ENCODE measurements around the gene USP20. TPM values are rescaled to one million over a fixed set of nuclear protein-coding genes. Genes with fewer than 3 reads are reported as not detected.
"Not testable (repeated sequence)": the region's sequence is repeated elsewhere in the genome, so short reads cannot be mapped to it uniquely, and the experiment has no call there.

Gene USP20
- total and polyA plus RNA-seq, 2 donors (not counting 3 experiments of a cell fraction or from before 2014, with no cell fraction given): 13.4 to 25.9 TPM

GRCh38 chr9:129786481-129786880 lies 48.8 kb upstream of the USP20 start:
- BruUV-seq (replicated peaks): no TSS peak
- H3K36me3 ChIP-seq (ENCODE audit: control insufficient read depth in 2 of 2, extremely low read depth in 1 of 2, insufficient read depth in 2 of 2, low read length in 2 of 2): no peaks in the 10 kb centered on the region
- FAIRE-seq: no peak
- no peak overlapping the region for H3K4me2 ChIP-seq (ENCODE audit: insufficient read depth, low read length)
- H3K27me3 ChIP-seq (ENCODE audit: control insufficient read depth in 2 of 2, insufficient read depth in 2 of 2, low read length in 2 of 2): no peaks in the 10 kb centered on the region
- no peak overlapping the region for H2AFZ ChIP-seq (ENCODE audit: low read depth, low read length)
- CTCF ChIA-PET: interaction anchor here (0.6 to 8.2 kb wide), 3 partner anchors 10 to 60 kb away, joined by 3 to 127 read pairs (median 67); no protein-coding TSS in a partner anchor
- DNase-seq (ENCODE audit: low read depth, low spot score): no peak
- dilution Hi-C loops (cut with MboI; ENCODE audit: extremely low pct_ligation_motif_present, low sequenced_read_pairs): no loop called here
- no peak overlapping the region for H3K27ac ChIP-seq (ENCODE audit: insufficient read depth, low read depth, low read length)
- no peaks in the 10 kb centered on the region for H3K9me3 ChIP-seq (replicated peaks; ENCODE audit: control insufficient read depth, insufficient read depth, low read length)
- POLR2A ChIA-PET: no interaction called here
- H3K9ac ChIP-seq (replicated peaks; ENCODE audit: extremely low read depth, insufficient read depth, low read length): no peak overlapping the region
- H4K20me1 ChIP-seq (replicated peaks; ENCODE audit: control insufficient read depth, extremely low read depth, insufficient read depth, low read length): no peaks in the 10 kb centered on the region
- H3K4me1 ChIP-seq (ENCODE audit: control insufficient read depth, extremely low read depth, insufficient read depth, low read length): no peaks in the 10 kb centered on the region
- intact Hi-C loops (cut with micrococcal nuclease): no loop called here
- TF ChIP-seq GATA2 (IDR thresholded peaks at IDR 0.05; ENCODE audit: insufficient read depth, insufficient read length, low read depth, low read length): no peak
- no peaks in the 10 kb centered on the region for H3K9me1 ChIP-seq (replicated peaks; ENCODE audit: control insufficient read depth, extremely low read depth, insufficient read depth, low read length)
- H3K79me2 ChIP-seq (ENCODE audit: control insufficient read depth, insufficient read depth, low read length): no peaks in the 10 kb centered on the region
- H3K4me3 ChIP-seq (replicated peaks in 1 of 3; ENCODE audit: insufficient read depth in 1 of 3, low read depth in 1 of 3, low read length in 3 of 3): no peak overlapping the region

GRCh38 chr9:129794549-129794948 lies 40.7 kb upstream of the USP20 start:
- no peaks in the 10 kb centered on the region for H4K20me1 ChIP-seq (replicated peaks; ENCODE audit: control insufficient read depth, extremely low read depth, insufficient read depth, low read length)
- H3K9me3 ChIP-seq (replicated peaks; ENCODE audit: control insufficient read depth, insufficient read depth, low read length): no peaks in the 10 kb centered on the region
- H3K4me3 ChIP-seq (replicated peaks in 1 of 3; ENCODE audit: insufficient read depth in 1 of 3, low read depth in 1 of 3, low read length in 3 of 3): no peak overlapping the region
- H3K4me1 ChIP-seq (ENCODE audit: control insufficient read depth, extremely low read depth, insufficient read depth, low read length): no peaks in the 10 kb centered on the region
- dilution Hi-C loops (cut with MboI; ENCODE audit: extremely low pct_ligation_motif_present, low sequenced_read_pairs): no loop called here
- FAIRE-seq (no peak), DNase-seq (ENCODE audit: low read depth, low spot score) (no peak)
- peaks cover 0 to 5% of the 10 kb centered on the region in 2 experiments for H3K27me3 ChIP-seq (ENCODE audit: control insufficient read depth in 2 of 2, insufficient read depth in 2 of 2, low read length in 2 of 2)
- no peaks in the 10 kb centered on the region for H3K9me1 ChIP-seq (replicated peaks; ENCODE audit: control insufficient read depth, extremely low read depth, insufficient read depth, low read length)
- H3K27ac ChIP-seq (ENCODE audit: insufficient read depth, low read depth, low read length): no peak overlapping the region
- no peak overlapping the region for H2AFZ ChIP-seq (ENCODE audit: low read depth, low read length)
- H3K36me3 ChIP-seq (ENCODE audit: control insufficient read depth in 2 of 2, extremely low read depth in 1 of 2, insufficient read depth in 2 of 2, low read length in 2 of 2): no peaks in the 10 kb centered on the region
- ChIA-PET CTCF (no interaction called here), POLR2A (no interaction called here)
- no peaks in the 10 kb centered on the region for H3K79me2 ChIP-seq (ENCODE audit: control insufficient read depth, insufficient read depth, low read length)
- BruUV-seq (replicated peaks): no TSS peak
- H3K4me2 ChIP-seq (ENCODE audit: insufficient read depth, low read length): no peak overlapping the region
- no peak overlapping the region for H3K9ac ChIP-seq (replicated peaks; ENCODE audit: extremely low read depth, insufficient read depth, low read length)
- TF ChIP-seq FOS (IDR thresholded peaks at IDR 0.05; ENCODE audit: borderline replicate concordance, insufficient read depth, low read length) (no peak), POLR2A (IDR thresholded peaks at IDR 0.05; ENCODE audit: low read depth, low read length) (no peak), JUN (IDR thresholded peaks at IDR 0.05; ENCODE audit: borderline replicate concordance, insufficient read depth, insufficient read length, low read depth) (no peak), POLR2AphosphoS5 (IDR thresholded peaks at IDR 0.05; ENCODE audit: insufficient read depth, low read depth, low read length) (no peak), GATA2 (IDR thresholded peaks at IDR 0.05; ENCODE audit: insufficient read depth, insufficient read length, low read depth, low read length) (no peak)
- TF ChIP-seq, protein P1, sequence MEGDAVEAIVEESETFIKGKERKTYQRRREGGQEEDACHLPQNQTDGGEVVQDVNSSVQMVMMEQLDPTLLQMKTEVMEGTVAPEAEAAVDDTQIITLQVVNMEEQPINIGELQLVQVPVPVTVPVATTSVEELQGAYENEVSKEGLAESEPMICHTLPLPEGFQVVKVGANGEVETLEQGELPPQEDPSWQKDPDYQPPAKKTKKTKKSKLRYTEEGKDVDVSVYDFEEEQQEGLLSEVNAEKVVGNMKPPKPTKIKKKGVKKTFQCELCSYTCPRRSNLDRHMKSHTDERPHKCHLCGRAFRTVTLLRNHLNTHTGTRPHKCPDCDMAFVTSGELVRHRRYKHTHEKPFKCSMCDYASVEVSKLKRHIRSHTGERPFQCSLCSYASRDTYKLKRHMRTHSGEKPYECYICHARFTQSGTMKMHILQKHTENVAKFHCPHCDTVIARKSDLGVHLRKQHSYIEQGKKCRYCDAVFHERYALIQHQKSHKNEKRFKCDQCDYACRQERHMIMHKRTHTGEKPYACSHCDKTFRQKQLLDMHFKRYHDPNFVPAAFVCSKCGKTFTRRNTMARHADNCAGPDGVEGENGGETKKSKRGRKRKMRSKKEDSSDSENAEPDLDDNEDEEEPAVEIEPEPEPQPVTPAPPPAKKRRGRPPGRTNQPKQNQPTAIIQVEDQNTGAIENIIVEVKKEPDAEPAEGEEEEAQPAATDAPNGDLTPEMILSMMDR (IDR thresholded peaks at IDR 0.05; ENCODE audit: extremely low read depth in 1 of 2, insufficient read depth in 1 of 2, low read depth in 1 of 2, low read length in 2 of 2): no peak
- TF ChIP-seq, protein P2, sequence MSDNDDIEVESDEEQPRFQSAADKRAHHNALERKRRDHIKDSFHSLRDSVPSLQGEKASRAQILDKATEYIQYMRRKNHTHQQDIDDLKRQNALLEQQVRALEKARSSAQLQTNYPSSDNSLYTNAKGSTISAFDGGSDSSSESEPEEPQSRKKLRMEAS (IDR thresholded peaks at IDR 0.05; ENCODE audit: insufficient read depth, insufficient read length): no peak
- intact Hi-C loops (cut with micrococcal nuclease): no loop called here

DNA sequence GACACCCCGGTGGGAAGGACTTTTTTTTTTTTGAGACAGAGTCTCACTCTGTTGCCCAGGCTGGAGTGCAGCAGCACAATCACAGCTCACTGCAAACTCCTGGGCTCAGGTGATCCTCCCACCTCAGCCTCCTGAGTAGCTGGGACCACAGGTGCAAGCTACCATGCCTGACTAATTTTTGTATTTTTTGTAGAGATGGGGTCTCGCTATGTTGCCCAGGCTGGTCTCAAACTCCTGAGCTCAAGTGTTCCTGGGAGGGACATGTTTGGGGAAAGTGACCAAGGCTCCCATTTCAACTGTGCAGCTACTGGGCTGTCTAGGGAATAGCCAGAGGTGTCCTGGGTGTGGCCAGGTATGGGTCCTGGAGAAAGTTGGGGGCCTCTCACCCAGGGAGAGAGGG lies 39.2 kb upstream of the USP20 start:
- H3K27ac ChIP-seq (ENCODE audit: insufficient read depth, low read depth, low read length); DNase-seq (ENCODE audit: low read depth, low spot score); H2AFZ ChIP-seq (ENCODE audit: low read depth, low read length); BruUV-seq (replicated peaks); H3K9me3 ChIP-seq (replicated peaks; ENCODE audit: control insufficient read depth, insufficient read depth, low read length); intact Hi-C loops (cut with micrococcal nuclease); H3K9me1 ChIP-seq (replicated peaks; ENCODE audit: control insufficient read depth, extremely low read depth, insufficient read depth, low read length); H3K36me3 ChIP-seq (ENCODE audit: control insufficient read depth in 2 of 2, extremely low read depth in 1 of 2, insufficient read depth in 2 of 2, low read length in 2 of 2); H3K4me3 ChIP-seq (replicated peaks in 1 of 3; ENCODE audit: insufficient read depth in 1 of 3, low read depth in 1 of 3, low read length in 3 of 3); H3K4me1 ChIP-seq (ENCODE audit: control insufficient read depth, extremely low read depth, insufficient read depth, low read length); H3K79me2 ChIP-seq (ENCODE audit: control insufficient read depth, insufficient read depth, low read length); H3K9ac ChIP-seq (replicated peaks; ENCODE audit: extremely low read depth, insufficient read depth, low read length); H3K27me3 ChIP-seq (ENCODE audit: control insufficient read depth in 2 of 2, insufficient read depth in 2 of 2, low read length in 2 of 2); POLR2A ChIA-PET; dilution Hi-C loops (cut with MboI; ENCODE audit: extremely low pct_ligation_motif_present, low sequenced_read_pairs); H3K4me2 ChIP-seq (ENCODE audit: insufficient read depth, low read length); FAIRE-seq; H4K20me1 ChIP-seq (replicated peaks; ENCODE audit: control insufficient read depth, extremely low read depth, insufficient read depth, low read length): not testable (repeated sequence)
- CTCF ChIA-PET: interaction anchor here (0.8 kb wide), 1 partner anchor 58 kb away, joined by 3 read pairs; no protein-coding TSS in a partner anchor
